A549 (cell line): ENCODE results near the gene GRIK1. TPM values are rescaled to one million over a fixed set of nuclear protein-coding genes. Genes with fewer than 3 reads are reported as not detected.

Experiments used
- ATAC-seq, 2 experiments: fragments of 200-7000 bp in 1 of 2; fragments of >200 bp in 1 of 2; cut with Nextera tagmentation in 1 of 2; cut with Tn5 transposase in 1 of 2; 3 replicates each; pipeline versions ENCODE4 v1.8.0 to v1.9.1; 2018 to 2020; ENCODE audit warnings: mild to moderate bottlenecking in 1 of 2, moderate library complexity in 1 of 2
- CTCF ChIA-PET: fragments of 300-600 bp; sonication (Branson Sonifier 250); formaldehyde crosslinking; extraction: SDS; loops from one replicate; lab custom pipeline; 2021; ENCODE audit warnings: antibody characterized with exemption, inconsistent platforms; lab: Yijun Ruan, JAX
- POLR2A ChIA-PET: fragments of 350-600 bp; formaldehyde crosslinking; extraction: SDS; loops from one replicate; lab custom pipeline; 2021; ENCODE audit warnings: antibody characterized with exemption, inconsistent platforms; lab: Yijun Ruan, JAX
- DNase-seq, 2 experiments: peaks; one replicate each; pipeline versions ENCODE4 v3.0.0 to v3.0.0-alpha.2; 2011 to 2016; ENCODE audit warnings: low read depth in 1 of 2, low spot score in 1 of 2
- FAIRE-seq: peaks from 2 replicates; lab custom pipeline; 2011; peaks lifted over from hg19 to GRCh38; lab: Jason Lieb, UNC
- H3K27ac ChIP-seq, 2 experiments: fragments of >200 bp; sonication (Bioruptor Twin); formaldehyde crosslinking; 3 replicates each; pipeline ENCODE4 v1.5.1; 2016 to 2017
- H3K4me1 ChIP-seq: fragments of >200 bp; sonication (Bioruptor Twin); formaldehyde crosslinking; 3 replicates; pipeline ENCODE4 v1.6.1; 2016
- H3K4me2 ChIP-seq: fragments of >200 bp; sonication (Bioruptor Twin); formaldehyde crosslinking; 3 replicates; pipeline ENCODE4 v1.6.1; 2016
- H3K4me3 ChIP-seq: fragments of >200 bp; sonication (Bioruptor Twin); formaldehyde crosslinking; 3 replicates; pipeline ENCODE4 v1.5.1; 2016
- H3K9me3 ChIP-seq: fragments of >200 bp; sonication (Bioruptor Twin); formaldehyde crosslinking; 3 replicates; pipeline ENCODE4 v1.6.1; 2016
- BHLHE40 ChIP-seq: IDR thresholded peaks from 2 replicates; pipeline ENCODE4 v1.6.1; 2012; ENCODE audit warnings: low read depth, low read length, inconsistent platforms
- CBX8 ChIP-seq: fragments of 200-600 bp; sonication (generic); IDR thresholded peaks from 2 replicates; pipeline ENCODE4 v1.6.1; 2016
- CEBPB ChIP-seq, 2 experiments: fragments of >200 bp in 1 of 2; sonication (Bioruptor Twin) in 1 of 2; formaldehyde crosslinking in 1 of 2; IDR thresholded peaks; 2 replicates each; pipeline ENCODE4 v1.6.1; 2012 to 2016
- CHD2 ChIP-seq: fragments of 150-350 bp; IDR thresholded peaks from 2 replicates; pipeline ENCODE4 v1.6.1; 2014; ENCODE audit warnings: low read length; ENCODE audit not compliant: partially characterized antibody
- CHD4 ChIP-seq: fragments of 200-600 bp; sonication (generic); IDR thresholded peaks from 2 replicates; pipeline ENCODE4 v1.6.1; 2016; ENCODE audit warnings: antibody characterized with exemption, mild to moderate bottlenecking, borderline replicate concordance
- EHF ChIP-seq: fragments of 250-450 bp; sonication (Bioruptor Pico); IDR thresholded peaks from 2 replicates; pipeline ENCODE4 v1.5.0; 2020; ENCODE audit warnings: mild to moderate bottlenecking
- EP300 ChIP-seq, 2 experiments: fragments of >200 bp; sonication (Bioruptor Twin); formaldehyde crosslinking; IDR thresholded peaks; 2 replicates in 1 of 2; 3 replicates in 1 of 2; pipeline ENCODE4 v1.6.1; 2016 to 2017
- FOSB ChIP-seq: fragments of 250-450 bp; sonication (Bioruptor Pico); IDR thresholded peaks from 2 replicates; pipeline ENCODE4 v1.5.0; 2020; ENCODE audit warnings: mild to moderate bottlenecking, moderate library complexity
- FOXS1 ChIP-seq: fragments of 250-450 bp; sonication (Bioruptor Pico); IDR thresholded peaks from 2 replicates; pipeline ENCODE4 v1.5.0; 2020; ENCODE audit warnings: mild to moderate bottlenecking, moderate library complexity
- HEYL ChIP-seq: fragments of 250-450 bp; sonication (Bioruptor Pico); IDR thresholded peaks from 2 replicates; pipeline ENCODE4 v1.8.0; 2021; ENCODE audit warnings: mild to moderate bottlenecking, moderate library complexity
- HOXA7 ChIP-seq: fragments of 250-450 bp; sonication (Bioruptor Pico); IDR thresholded peaks from 2 replicates; pipeline ENCODE4 v1.5.0; 2020; ENCODE audit warnings: mild to moderate bottlenecking, moderate library complexity
- HOXB13 ChIP-seq: fragments of 250-450 bp; sonication (Bioruptor Pico); IDR thresholded peaks from 2 replicates; pipeline ENCODE4 v1.5.0; 2020; ENCODE audit warnings: low read depth, mild to moderate bottlenecking, moderate library complexity
- JUNB ChIP-seq: fragments of >200 bp; sonication (Bioruptor Twin); formaldehyde crosslinking; IDR thresholded peaks from 2 replicates; pipeline ENCODE4 v1.6.1; 2016
- NR3C1 ChIP-seq: fragments of >200 bp; sonication (Bioruptor Twin); formaldehyde crosslinking; IDR thresholded peaks from 3 replicates; pipeline ENCODE4 v1.6.1; 2017
- POLR2A ChIP-seq: IDR thresholded peaks from 2 replicates; pipeline ENCODE4 v1.6.1; 2012; ENCODE audit warnings: mild to moderate bottlenecking, low read length
- RFX5 ChIP-seq: fragments of 450-650 bp; IDR thresholded peaks from 2 replicates; pipeline ENCODE4 v1.7.1; 2014; ENCODE audit warnings: antibody characterized with exemption, mild to moderate bottlenecking, moderate library complexity
- TFCP2L1 ChIP-seq: fragments of 250-450 bp; sonication (Bioruptor Pico); IDR thresholded peaks from 2 replicates; pipeline ENCODE4 v1.5.0; 2021; ENCODE audit warnings: mild to moderate bottlenecking
- ZFP36 ChIP-seq: fragments of 450-650 bp; IDR thresholded peaks from 2 replicates; pipeline ENCODE4 v1.6.1; 2014; ENCODE audit warnings: borderline replicate concordance; ENCODE audit not compliant: partially characterized antibody
- WGBS: methylation state at CpG from one replicate; pipeline ENCODE4 v1.1.6; 2017; ENCODE audit errors: missing lambda C conversion rate; 5-methylcytosine and 5-hydroxymethylcytosine counted together
- polyA plus RNA-seq, 4 experiments: library from polyadenylated mRNA; depleted of rRNA in 3 of 4; stranded (reverse); fragments of >200 nt; fragmentation: RNase III in 1 of 4; extraction: RNeasy Plus Mini Kit Qiagen cat#74134 plus additional on column Dnase treatment in 1 of 4; gene quantifications; 2 replicates in 3 of 4; 3 replicates in 1 of 4; pipeline ENCODE4 v1.2.3, GENCODE V29; 2011 to 2017
- TF ChIP-seq, protein P1 (sequence below): fragments of 200-600 bp; sonication (generic); IDR thresholded peaks from 2 replicates; pipeline ENCODE4 v1.6.1; 2016; ENCODE audit warnings: antibody characterized with exemption, mild to moderate bottlenecking, moderate library complexity
- TF ChIP-seq, protein P2 (sequence below): fragments of 250-450 bp; sonication (Bioruptor Pico); IDR thresholded peaks from 2 replicates; pipeline ENCODE4 v1.5.0; 2020; ENCODE audit warnings: low read depth, mild to moderate bottlenecking, moderate library complexity
- TF ChIP-seq, protein P3 (sequence below): IDR thresholded peaks from 2 replicates; pipeline ENCODE4 v1.6.1; 2012
- TF ChIP-seq, protein P4 (sequence below): IDR thresholded peaks from 2 replicates; pipeline ENCODE4 v1.6.1; 2012

GRIK1 gene
- polyA plus RNA-seq, 2 of the 4 experiments (the other 2 are of a cell fraction), result not detected

DNA sequence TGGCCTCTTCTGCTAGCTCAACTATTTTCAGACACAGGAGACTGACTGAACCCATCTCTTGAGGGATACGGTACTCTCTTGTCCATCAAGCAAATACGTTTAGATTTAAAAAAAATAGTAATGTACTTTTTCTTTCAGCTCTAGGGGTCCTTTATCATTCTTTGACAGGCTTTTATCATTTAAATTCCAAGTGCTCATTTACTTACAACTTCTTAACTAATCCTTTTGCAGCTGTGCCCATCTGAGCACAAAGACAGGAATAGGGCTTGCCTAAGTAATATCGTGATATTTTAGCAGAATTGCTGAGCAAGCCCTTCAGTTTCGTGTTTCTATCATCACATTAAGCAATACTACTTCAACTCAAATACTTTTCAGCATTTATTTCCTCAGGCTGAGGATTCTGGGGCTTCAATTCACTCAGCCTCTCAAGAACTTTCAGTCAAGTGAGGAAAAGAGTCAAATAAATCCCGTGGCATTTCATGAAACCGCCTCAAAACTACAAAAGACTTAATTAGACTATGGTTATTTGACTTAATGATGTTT, 323.5 kb downstream of the GRIK1 start:
- no peaks in the 10 kb centered on the region for H3K9me3 ChIP-seq
- CTCF ChIA-PET, result no interaction called here
- no peak for DNase-seq
- H3K4me2 ChIP-seq, result no peak overlapping the region
- no peak for FAIRE-seq
- TF ChIP-seq HOXA7 (no peak), NR3C1 (no peak)
- WGBS, result 18% methylated on average over 6 of the region's 6 CpGs
- H3K4me1 ChIP-seq, result no peaks in the 10 kb centered on the region
- H3K4me3 ChIP-seq, result no peak overlapping the region
- no peak for ATAC-seq
- no peak overlapping the region for H3K27ac ChIP-seq
- POLR2A ChIA-PET, result no interaction called here

DNA sequence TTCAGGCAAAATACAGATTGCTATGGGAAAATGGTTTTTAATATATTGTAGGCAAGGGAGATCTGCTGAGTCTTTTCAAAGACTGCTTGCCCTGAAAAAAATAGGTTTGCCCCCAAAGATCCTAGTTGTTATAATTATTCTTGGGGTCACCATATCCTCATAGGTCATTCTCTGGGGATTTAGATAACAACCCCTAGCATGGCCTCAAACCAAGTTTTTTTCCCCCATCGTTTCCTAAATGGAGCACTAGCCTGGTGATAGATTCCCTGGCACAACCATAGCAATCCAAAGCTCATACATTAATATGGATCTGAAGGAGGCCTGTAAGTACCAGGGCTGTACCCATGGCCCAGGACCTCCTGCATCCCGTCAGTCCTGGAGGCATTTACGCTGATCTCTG, 325.9 kb downstream of the GRIK1 start:
- ATAC-seq (no peak), DNase-seq (no peak)
- ChIA-PET CTCF (no interaction called here), POLR2A (no interaction called here)
- Histone ChIP-seq H3K27ac (no peak overlapping the region), H3K4me1 (no peaks in the 10 kb centered on the region), H3K4me3 (no peak overlapping the region), H3K4me2 (no peak overlapping the region), H3K9me3 (no peaks in the 10 kb centered on the region)
- WGBS, result 9% methylated on average over 3 of the region's 3 CpGs
- TF ChIP-seq RFX5 (no peak), HEYL (CRISPR knock-in tag) (no peak), HOXB13 (no peak), BHLHE40 (no peak), FOSB (CRISPR knock-in tag) (no peak), JUNB (no peak), CHD2 (no peak), ZFP36 (no peak), CBX8 (no peak), POLR2A (no peak), TFCP2L1 (CRISPR knock-in tag) (no peak)
- TF ChIP-seq, protein P1, sequence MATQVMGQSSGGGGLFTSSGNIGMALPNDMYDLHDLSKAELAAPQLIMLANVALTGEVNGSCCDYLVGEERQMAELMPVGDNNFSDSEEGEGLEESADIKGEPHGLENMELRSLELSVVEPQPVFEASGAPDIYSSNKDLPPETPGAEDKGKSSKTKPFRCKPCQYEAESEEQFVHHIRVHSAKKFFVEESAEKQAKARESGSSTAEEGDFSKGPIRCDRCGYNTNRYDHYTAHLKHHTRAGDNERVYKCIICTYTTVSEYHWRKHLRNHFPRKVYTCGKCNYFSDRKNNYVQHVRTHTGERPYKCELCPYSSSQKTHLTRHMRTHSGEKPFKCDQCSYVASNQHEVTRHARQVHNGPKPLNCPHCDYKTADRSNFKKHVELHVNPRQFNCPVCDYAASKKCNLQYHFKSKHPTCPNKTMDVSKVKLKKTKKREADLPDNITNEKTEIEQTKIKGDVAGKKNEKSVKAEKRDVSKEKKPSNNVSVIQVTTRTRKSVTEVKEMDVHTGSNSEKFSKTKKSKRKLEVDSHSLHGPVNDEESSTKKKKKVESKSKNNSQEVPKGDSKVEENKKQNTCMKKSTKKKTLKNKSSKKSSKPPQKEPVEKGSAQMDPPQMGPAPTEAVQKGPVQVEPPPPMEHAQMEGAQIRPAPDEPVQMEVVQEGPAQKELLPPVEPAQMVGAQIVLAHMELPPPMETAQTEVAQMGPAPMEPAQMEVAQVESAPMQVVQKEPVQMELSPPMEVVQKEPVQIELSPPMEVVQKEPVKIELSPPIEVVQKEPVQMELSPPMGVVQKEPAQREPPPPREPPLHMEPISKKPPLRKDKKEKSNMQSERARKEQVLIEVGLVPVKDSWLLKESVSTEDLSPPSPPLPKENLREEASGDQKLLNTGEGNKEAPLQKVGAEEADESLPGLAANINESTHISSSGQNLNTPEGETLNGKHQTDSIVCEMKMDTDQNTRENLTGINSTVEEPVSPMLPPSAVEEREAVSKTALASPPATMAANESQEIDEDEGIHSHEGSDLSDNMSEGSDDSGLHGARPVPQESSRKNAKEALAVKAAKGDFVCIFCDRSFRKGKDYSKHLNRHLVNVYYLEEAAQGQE, result no peak
- TF ChIP-seq, protein P2, sequence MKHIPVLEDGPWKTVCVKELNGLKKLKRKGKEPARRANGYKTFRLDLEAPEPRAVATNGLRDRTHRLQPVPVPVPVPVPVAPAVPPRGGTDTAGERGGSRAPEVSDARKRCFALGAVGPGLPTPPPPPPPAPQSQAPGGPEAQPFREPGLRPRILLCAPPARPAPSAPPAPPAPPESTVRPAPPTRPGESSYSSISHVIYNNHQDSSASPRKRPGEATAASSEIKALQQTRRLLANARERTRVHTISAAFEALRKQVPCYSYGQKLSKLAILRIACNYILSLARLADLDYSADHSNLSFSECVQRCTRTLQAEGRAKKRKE (CRISPR knock-in tag), result no peak
- TF ChIP-seq, all 56 proteins: peak for 0
- no peak for FAIRE-seq

DNA sequence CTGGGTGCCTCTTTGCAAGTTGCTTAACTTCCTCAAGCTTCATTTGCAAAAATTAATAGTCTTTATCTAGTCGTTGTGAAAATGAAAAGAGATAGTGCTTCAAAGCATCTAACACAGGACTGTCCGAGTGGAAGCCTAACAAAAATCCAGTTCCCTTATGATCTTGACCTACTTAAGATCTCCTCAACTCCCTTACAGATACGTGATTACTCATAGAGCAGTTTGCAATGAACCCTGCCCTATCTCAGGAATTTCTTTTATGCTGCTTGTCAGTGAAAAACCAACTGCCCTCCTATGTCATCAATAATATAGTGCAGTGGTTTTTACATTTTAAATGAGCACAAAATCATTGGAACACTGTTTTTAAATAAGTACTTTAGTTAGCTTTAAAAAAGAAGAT, 326.8 kb downstream of the GRIK1 start:
- Histone ChIP-seq H3K27ac (no peak overlapping the region), H3K4me3 (no peak overlapping the region), H3K4me2 (no peak overlapping the region), H3K9me3 (no peaks in the 10 kb centered on the region), H3K4me1 (no peaks in the 10 kb centered on the region)
- CTCF ChIA-PET, result no interaction called here
- POLR2A ChIA-PET, result no interaction called here
- FAIRE-seq (no peak), DNase-seq (no peak)
- no peak for TF ChIP-seq POLR2A
- no peak for TF ChIP-seq EP300 (IDR thresholded peaks at IDR 0.05)
- TF ChIP-seq, all 56 proteins: peak for 0
- WGBS, result 3% methylated on average over 3 of the region's 3 CpGs
- no peak for ATAC-seq

DNA sequence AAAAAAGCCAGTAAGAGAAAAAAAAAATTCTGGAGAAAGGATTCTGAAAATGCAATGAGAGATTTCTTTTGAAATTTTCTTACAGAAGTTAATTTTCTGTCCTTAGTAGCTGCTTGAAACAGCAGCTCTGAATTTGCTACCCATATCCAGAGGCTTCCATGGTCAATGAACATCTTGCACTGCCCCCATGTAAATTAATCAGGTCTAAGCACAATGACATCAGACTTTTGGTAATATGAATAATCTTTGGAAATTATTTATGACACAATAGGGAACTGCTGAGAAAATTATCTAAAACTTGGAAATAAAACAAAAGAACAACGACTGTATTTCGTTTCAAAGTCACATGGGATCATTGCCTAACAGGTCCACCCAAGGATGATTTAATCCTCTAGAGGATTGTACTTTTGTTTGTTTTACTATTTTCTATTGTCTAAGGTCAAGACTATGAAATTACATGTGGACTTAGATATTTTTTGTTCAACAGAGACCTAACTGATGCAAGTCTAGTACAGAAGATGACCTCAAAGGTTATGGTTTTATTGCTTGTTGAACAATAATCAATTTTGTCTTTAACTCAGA, 328.9 kb downstream of the GRIK1 start:
- DNase-seq (no peak), ATAC-seq (no peak), FAIRE-seq (no peak)
- 8% methylated on average over 2 of the region's 2 CpGs for WGBS
- no peak overlapping the region for H3K4me2 ChIP-seq
- TF ChIP-seq CHD4 (no peak), EHF (CRISPR knock-in tag) (no peak), ZFP36 (no peak), CEBPB (IDR thresholded peaks at IDR 0.05) (no peak), FOXS1 (CRISPR knock-in tag) (no peak)
- TF ChIP-seq, protein P3, sequence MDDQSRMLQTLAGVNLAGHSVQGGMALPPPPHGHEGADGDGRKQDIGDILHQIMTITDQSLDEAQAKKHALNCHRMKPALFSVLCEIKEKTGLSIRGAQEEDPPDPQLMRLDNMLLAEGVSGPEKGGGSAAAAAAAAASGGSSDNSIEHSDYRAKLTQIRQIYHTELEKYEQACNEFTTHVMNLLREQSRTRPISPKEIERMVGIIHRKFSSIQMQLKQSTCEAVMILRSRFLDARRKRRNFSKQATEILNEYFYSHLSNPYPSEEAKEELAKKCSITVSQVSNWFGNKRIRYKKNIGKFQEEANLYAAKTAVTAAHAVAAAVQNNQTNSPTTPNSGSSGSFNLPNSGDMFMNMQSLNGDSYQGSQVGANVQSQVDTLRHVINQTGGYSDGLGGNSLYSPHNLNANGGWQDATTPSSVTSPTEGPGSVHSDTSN, result no peak
- TF ChIP-seq, protein P4, sequence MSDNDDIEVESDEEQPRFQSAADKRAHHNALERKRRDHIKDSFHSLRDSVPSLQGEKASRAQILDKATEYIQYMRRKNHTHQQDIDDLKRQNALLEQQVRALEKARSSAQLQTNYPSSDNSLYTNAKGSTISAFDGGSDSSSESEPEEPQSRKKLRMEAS, result no peak
- no peak overlapping the region for H3K4me3 ChIP-seq
- H3K9me3 ChIP-seq, result no peaks in the 10 kb centered on the region
- no peaks in the 10 kb centered on the region for H3K4me1 ChIP-seq
- CTCF ChIA-PET, result no interaction called here
- POLR2A ChIA-PET, result no interaction called here
- no peak overlapping the region for H3K27ac ChIP-seq
